Occipital lobe (tissue), 2 donors: ENCODE results near the gene SMOC2. TPM values are rescaled to one million over a fixed set of nuclear protein-coding genes. Genes with fewer than 3 reads are reported as not detected.

ENCODE experiments used
- DNase-seq: peaks from one replicate; lab custom pipeline; 2025; lab: John Stamatoyannopoulos, UW
- total RNA-seq: library from RNA; depleted of rRNA; stranded (reverse); fragments of >200 nt; gene quantifications from one replicate; pipeline ENCODE4 v1.2.3, GENCODE V29; 2014

Gene SMOC2
- total RNA-seq, 1 donor from 2014 or later: 1.2 TPM

- no peak for DNase-seq
Observed at GRCh38 chr6:168516944-168517741, 76.2 kb downstream of the SMOC2 start.

DNA sequence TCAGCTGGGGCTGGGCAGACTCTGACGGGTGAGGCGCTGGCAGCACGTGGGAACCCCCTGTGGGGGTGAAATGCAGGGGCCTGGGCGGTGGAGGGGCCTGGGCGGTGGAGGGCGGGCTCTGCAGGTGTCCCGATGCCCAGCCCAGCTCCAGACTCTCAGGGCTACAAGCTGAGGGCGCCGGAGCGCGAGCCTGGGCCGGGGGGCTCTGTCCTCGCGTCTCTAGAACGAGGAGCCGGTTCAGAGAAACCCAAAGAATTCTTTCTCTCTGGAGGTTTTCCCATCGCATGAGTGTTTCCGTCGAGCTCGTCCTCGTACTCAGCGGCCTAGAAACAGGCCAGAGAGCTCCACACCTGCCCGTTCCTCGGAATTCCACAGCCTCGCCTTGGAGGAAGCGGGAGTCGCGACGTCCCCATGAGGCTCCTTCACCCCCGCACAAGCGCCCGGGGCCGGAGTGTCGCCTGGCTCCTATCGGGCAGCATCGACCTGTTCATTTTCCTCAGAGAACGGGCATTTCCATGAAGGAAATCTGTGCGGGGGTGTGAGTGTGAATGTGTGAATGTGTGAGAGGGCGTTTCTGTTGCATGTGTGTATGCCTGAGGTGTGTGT is 76.9 kb downstream of the SMOC2 start:
- no peak for DNase-seq

DNA sequence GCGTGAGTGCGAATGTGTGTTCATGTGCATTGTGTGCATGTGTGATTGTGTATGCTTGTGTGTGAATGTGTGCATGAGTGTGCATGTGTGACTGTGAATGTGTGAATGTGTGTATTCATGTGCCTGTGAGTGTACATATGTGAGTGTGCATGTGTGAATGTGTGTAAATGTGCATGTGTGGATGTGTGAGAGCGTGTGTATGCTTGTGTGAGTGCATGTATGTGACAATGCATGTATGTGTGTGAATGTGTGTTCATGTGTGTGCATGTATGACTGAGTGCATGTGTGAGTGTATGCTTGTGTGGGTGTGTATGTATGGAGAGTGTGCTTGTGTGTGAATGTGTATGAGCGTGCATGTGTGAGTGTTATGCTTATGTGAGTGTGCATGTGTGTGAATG is 77.4 kb downstream of the SMOC2 start:
- no peak for DNase-seq

GRCh38 chr6:168518867-168519266 is 77.9 kb downstream of the SMOC2 start:
- no peak for DNase-seq

- DNase-seq: no peak
Observed at GRCh38 chr6:168520233-168520632, 79.2 kb downstream of the SMOC2 start.

DNA sequence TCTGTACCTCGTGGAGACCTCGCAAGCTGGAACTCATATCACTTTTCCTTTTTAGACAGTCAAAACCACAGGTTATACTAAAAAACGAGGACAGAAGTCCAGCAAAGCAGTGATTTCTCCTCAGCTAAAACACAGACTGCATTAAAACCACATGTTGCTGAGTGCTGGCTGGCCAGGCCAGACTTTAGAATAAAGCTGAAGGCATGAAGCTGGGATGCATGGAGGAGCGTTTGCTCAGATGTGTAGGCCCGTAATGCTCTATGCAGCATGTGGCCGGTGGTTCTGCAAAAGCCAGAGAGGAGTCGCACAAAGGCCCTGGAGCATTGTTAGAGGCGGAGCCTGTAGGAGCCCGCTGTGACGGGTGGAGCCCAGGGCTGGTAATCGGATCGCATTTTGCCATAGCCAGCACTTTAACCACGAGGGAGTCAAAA is 83.6 kb downstream of the SMOC2 start:
- DNase-seq: no peak

GRCh38 chr6:168525114-168525513 is 84.1 kb downstream of the SMOC2 start:
- no peak for DNase-seq

DNA sequence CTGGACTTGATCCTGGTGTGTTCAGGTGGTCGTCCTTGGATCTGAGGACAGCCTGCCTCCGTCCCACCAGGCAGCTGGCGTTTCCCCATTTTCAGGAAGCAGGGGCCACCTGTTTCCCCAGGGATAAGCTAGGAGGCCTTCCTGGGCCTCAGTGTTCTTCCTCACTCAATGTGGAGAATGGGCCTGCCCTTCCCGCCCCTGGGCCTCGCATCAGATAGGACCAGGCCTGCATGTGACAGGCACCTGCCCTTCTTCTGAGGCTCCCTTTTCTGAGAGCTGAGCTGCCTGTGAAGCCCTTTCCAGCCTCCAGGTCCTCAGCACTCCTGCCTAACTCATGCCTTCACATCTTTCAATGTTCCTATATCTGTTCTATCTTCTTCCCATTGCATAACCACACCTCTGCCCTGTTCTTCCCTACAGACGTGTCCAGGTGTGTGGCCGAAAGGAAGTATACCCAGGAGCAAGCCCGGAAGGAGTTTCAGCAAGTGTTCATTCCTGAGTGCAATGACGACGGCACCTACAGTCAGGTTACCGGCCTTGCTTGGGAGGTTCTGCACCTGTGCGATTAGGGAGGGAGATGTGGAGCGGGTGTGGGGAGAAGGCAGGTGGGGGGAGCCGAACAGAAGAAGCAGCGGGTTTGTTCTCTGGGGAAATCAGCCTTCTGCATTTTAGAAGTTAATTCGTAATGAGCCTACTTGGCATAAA is 85.1 kb downstream of the SMOC2 start:
- no peak for DNase-seq

GRCh38 chr6:168526841-168527281 is 85.9 kb downstream of the SMOC2 start:
- no peak for DNase-seq

- no peak for DNase-seq
Observed at GRCh38 chr6:168527451-168528210, 86.6 kb downstream of the SMOC2 start.

DNA sequence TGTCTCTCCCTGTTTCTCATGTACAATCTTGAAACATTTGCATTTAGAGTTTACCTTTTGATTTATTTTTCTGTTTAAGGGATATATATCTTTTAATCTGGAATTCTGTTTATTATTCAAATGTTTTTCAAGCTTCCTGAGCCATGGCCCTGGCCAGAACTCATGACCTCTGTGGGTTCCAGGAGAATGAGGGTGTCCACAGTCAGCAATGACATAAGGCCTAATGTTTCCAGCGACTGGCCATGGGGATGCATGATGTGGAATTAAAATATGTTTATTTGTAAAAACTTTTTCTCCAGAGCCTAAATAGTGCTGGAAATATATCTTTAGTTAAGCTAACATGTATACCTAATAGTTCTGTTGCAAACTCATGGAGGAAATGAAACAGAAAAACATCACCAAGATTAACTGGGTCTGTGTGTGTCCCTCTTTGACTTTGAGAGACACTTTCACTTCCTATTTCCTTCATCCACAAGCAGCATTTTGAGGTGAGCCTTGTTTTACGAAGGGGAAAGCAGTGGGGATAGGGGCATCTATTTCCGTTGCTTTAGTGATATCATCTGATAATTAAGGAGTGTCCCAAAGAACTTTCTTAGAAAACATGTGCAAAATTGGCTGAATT is 87.6 kb downstream of the SMOC2 start:
- DNase-seq: no peak

DNA sequence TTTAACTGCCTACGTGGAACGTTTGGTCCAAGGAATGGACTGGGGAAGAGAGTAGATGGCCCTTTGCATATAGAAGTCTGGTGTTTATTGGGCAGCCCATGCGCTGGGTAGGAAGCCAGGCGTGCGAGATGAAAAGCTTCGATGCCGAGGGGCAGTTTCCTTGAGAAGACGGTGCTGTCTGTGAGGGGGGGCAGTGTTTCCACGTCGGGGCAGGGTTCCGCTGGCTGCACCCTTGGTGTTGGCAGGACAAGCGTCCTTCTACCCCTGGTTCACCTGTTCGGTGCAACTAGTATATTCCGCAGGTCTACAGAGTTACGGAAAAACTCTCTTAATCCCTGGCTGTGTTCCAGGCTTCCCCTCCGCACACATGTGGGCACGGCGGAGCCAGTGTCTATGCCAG is 88.2 kb downstream of the SMOC2 start:
- DNase-seq: no peak

- DNase-seq: no peak
Observed at GRCh38 chr6:168530653-168531071, 89.7 kb downstream of the SMOC2 start.

DNA sequence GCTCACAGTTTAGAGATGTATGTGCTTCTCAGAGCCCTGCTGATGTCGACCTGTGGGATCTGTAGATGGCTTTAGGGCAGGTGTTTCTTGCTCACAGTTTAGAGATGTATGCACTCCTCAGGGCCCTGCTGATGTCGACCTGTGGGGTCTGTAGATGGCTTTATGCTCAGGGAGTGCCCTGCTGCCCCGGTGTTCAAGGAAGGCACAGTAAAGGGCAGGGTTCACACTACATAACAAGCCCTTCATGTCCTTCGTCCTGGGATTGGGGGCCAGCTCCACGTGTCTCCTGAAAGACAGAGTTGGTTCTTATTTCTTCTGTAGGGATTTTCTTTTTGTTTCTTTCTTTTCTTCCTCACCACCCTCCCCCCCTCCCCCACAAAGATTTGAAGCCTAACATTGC is 91.1 kb downstream of the SMOC2 start:
- no peak for DNase-seq

- no peak for DNase-seq
Observed at GRCh38 chr6:168533414-168533813, 92.4 kb downstream of the SMOC2 start.

DNA sequence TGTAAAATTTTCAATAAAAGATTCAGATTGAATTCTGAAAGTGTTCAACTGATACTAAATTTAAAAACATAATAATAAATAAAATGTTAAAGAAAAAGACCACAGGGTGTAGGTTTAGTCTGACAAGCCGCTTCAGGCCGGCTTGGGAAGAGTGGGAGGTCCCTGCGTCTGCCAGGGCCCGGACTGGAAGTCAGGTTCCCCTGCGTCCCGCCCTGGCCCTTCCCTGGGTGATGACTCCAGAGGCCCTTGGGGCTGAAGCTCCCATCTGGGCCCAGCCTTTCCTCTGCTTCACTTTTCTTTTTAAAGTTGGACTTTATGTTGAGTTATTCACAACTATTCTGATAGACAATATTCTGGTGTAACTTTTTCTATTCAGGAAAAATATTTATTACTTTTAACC is 93.3 kb downstream of the SMOC2 start:
- no peak for DNase-seq

DNA sequence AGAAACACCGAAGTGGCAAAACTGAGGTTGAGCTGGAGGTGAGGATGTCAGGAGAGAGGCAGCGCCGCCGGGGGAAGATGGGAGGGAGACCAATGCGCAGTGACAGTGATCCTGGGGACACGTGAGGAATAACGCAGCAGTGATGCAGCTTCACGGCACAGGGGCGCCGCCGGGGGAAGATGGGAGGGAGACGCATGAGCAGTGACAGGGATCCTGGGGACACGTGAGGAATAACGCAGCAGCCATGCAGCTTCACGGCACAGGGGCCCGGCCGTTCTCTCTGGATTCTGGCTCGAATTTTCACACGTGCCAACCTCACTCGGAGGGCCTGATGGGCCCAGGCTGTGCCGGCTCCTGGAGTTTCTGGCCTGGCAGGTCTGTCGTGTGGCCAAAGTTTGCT is 94.7 kb downstream of the SMOC2 start:
- DNase-seq: no peak

GRCh38 chr6:168536196-168536595 is 95.2 kb downstream of the SMOC2 start:
- no peak for DNase-seq

GRCh38 chr6:168536665-168537539 is 95.9 kb downstream of the SMOC2 start:
- no peak for DNase-seq

GRCh38 chr6:168537540-168537884 is 96.5 kb downstream of the SMOC2 start:
- DNase-seq: no peak
